Testis (tissue), 2 donors: ENCODE results near the gene FAM20C.

Source experiments
- POLR2A ChIP-seq: fragments of 450-650 bp; IDR thresholded peaks from one replicate; pipeline ENCODE4 v1.6.1; 2017; ENCODE audit warnings: antibody characterized with exemption, mild to moderate bottlenecking, moderate library complexity
- TF ChIP-seq, protein P1 (sequence below), 3 experiments: fragments of 450-650 bp in 2 of 3; fragments of 200-600 bp in 1 of 3; sonication (generic) in 1 of 3; IDR thresholded peaks; one replicate each; pipeline ENCODE4 v1.5.1; 2016 to 2019; ENCODE audit warnings: antibody characterized with exemption in 3 of 3, mild to moderate bottlenecking in 2 of 3, moderate library complexity in 1 of 3

- TF ChIP-seq, protein P1, sequence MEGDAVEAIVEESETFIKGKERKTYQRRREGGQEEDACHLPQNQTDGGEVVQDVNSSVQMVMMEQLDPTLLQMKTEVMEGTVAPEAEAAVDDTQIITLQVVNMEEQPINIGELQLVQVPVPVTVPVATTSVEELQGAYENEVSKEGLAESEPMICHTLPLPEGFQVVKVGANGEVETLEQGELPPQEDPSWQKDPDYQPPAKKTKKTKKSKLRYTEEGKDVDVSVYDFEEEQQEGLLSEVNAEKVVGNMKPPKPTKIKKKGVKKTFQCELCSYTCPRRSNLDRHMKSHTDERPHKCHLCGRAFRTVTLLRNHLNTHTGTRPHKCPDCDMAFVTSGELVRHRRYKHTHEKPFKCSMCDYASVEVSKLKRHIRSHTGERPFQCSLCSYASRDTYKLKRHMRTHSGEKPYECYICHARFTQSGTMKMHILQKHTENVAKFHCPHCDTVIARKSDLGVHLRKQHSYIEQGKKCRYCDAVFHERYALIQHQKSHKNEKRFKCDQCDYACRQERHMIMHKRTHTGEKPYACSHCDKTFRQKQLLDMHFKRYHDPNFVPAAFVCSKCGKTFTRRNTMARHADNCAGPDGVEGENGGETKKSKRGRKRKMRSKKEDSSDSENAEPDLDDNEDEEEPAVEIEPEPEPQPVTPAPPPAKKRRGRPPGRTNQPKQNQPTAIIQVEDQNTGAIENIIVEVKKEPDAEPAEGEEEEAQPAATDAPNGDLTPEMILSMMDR (IDR thresholded peaks at IDR 0.05): no peak
- TF ChIP-seq POLR2A: no peak
Measured at GRCh38 chr7:144454-144826, 47.9 kb upstream of the FAM20C start.
